ENCODE data around the gene KRTAP25-1.

The KRTAP25-1 gene

GRCh38 chr21:30245061-30245460 is 44.3 kb downstream of the KRTAP25-1 start:
- no peak for DNase-seq

DNA sequence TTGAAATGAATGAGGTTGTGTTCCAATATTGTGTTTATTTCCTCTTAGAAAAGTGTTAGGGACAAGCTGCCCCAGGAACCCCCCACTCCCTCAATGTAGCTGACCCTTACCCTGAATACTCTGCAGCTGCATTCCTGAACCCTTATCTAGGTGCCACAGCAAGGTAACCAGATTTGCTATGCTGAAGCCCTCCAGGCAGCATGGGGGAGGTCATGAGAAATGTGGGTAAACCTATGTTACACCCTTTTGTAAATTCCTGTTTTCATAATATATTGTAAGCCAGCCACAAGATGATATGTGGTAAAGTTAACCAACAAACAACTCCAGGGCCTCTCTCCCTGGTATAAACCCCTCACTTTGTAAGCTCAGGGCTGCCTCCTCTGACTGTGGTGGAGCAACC is 45.6 kb downstream of the KRTAP25-1 start:
- no peak for DNase-seq

DNA sequence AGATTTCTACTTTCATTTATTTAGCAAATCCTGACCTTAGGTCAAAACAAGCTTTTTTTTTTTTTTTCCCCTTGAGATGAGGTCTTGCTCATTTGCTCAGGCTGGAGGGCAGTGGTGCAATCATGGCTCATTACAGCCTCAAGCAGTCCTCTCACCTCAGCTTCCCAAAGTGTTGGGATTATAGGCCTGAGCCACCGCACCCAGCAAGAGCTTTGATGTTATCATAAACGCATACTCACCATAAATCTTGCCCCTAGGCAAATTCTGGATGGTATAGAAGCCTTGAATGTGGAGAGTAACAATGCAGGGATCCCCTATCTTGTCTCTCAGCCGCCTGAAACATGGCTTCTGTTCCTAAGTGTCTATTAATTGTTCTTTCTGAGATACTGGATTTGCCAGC is 48.7 kb downstream of the KRTAP25-1 start:
- no peak for DNase-seq

Data from CD4-positive, alpha-beta T cell treated with Interleukin-17A for 1 hour (primary cell).